H1 (cell line): ENCODE data around the gene SLC16A6. TPM values are rescaled to one million over a fixed set of nuclear protein-coding genes. Genes with fewer than 3 reads are reported as not detected.

Experiments used
- CHD7 ChIP-seq: fragments of 300-600 bp; sonication (generic); IDR thresholded peaks from 2 replicates; pipeline ENCODE4 v1.7.1; 2012; ENCODE audit warnings: low read length, moderate library complexity, mild to moderate bottlenecking, inconsistent platforms; ENCODE audit not compliant: insufficient replicate concordance
- MAFK ChIP-seq: IDR thresholded peaks from 2 replicates; pipeline ENCODE4 v1.6.1; 2012; ENCODE audit warnings: low read depth, mild to moderate bottlenecking, improper control_type of control experiment, low read length
- NANOG ChIP-seq: IDR thresholded peaks from 2 replicates; pipeline ENCODE4 v1.6.1; 2011; ENCODE audit warnings: low read length, low read depth, mild to moderate bottlenecking, inconsistent platforms; ENCODE audit not compliant: insufficient read depth, poor library complexity, severe bottlenecking
- TAF1 ChIP-seq: IDR thresholded peaks from 2 replicates; pipeline ENCODE4 v1.6.1; 2011; ENCODE audit warnings: mild to moderate bottlenecking, low read depth, low read length
- TBP ChIP-seq: IDR thresholded peaks from 2 replicates; pipeline ENCODE4 v1.6.1; 2011; ENCODE audit warnings: low read depth, low read length, improper control_type of control experiment
- polyA plus RNA-seq, 7 experiments: library from polyadenylated mRNA; depleted of rRNA in 3 of 7; stranded (reverse) in 5 of 7; unstranded in 2 of 7; fragments of >200 nt in 5 of 7; fragments of 200-250 nt in 2 of 7; gene quantifications; 1 replicate in 5 of 7; 2 replicates in 1 of 7; 4 replicates in 1 of 7; pipeline versions ENCODE4 v1.2.1 to v1.2.3, GENCODE V29; 2011 to 2013; ENCODE audit warnings: missing spikeins in 2 of 7, mixed read lengths in 2 of 7
- total RNA-seq: library from RNA; stranded (reverse); fragmentation: NEBNext Ultra II Directional; extraction: Animal tissue kit (Norgen Biotek cat#: 25700); gene quantifications from 2 replicates; pipeline ENCODE4 v1.2.1, GENCODE V29; 2021

Gene SLC16A6
- total and polyA plus RNA-seq, 2 of the 8 experiments (the other 6 are each of a cell fraction or from before 2014, with no cell fraction given) = 0.17 to 0.22 TPM

- TF ChIP-seq CHD7 (no peak), TAF1 (no peak), NANOG (no peak), TBP (no peak), MAFK (no peak)
These were observed 11.2 kb upstream of the SLC16A6 start (continued) for GRCh38 chr17:68302066-68302564.
